Embryonic facial prominence (tissue), 1 donor: ENCODE data around the gene BACH1.
"Not testable (repeated sequence)": the region's sequence is repeated elsewhere in the genome, so short reads cannot be mapped to it uniquely, and the experiment has no call there.

ENCODE experiments used
- DNase-seq: peaks from one replicate; pipeline ENCODE4 v3.0.0-alpha.2; 2016; ENCODE audit errors: extremely low spot score

BACH1 gene

GRCh38 chr21:29343519-29343918 is 44.8 kb downstream of the BACH1 start:
- no peak for DNase-seq

DNA sequence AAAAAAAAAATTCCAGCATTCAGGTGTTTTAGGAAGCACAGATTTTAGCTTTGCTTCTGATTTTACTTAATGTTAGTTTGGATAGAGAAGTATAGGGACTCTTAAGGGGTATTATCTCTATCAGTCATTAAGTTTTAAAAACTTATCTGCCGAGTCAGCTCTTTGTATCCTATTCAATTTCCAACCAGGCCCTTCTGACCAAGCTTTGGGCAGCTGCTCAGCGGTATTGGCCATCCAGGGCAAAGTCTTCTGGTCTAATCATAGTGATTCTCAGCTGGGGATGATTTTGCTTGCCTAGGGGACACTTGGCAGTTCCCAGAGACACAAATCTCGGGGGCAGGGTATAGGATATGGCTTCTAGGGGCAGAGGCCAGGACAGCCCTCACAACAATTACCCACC is 47.6 kb downstream of the BACH1 start:
- DNase-seq, result no peak

- no peak for DNase-seq
Observed at GRCh38 chr21:29346771-29347170, 48.0 kb downstream of the BACH1 start.

DNA sequence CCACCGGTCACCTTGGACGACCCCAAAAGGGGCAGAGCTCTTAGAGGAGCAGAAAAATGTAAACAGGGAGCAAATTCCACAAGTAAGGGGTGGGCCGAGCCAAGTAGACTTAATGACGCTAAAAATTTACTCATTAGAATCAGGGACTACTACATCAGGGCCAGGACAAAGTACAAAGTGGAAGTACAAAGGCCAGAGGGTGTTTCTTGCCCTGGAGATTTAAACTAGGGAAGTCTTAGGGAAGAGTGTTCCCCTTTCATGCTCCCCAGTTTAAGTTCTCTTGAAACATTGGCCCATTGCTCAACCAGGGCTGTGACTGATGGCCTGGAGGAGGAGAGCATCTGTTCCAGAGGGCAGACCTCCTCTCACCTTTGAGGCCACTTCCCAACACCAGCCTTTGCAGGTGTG is 48.6 kb downstream of the BACH1 start:
- no peak for DNase-seq

GRCh38 chr21:29349702-29350101 is 51.0 kb downstream of the BACH1 start:
- DNase-seq, result no peak

- DNase-seq, result no peak
Observed at GRCh38 chr21:29350246-29350779, 51.6 kb downstream of the BACH1 start.

- no peak for DNase-seq
Observed at GRCh38 chr21:29351691-29352090, 53.0 kb downstream of the BACH1 start.

DNA sequence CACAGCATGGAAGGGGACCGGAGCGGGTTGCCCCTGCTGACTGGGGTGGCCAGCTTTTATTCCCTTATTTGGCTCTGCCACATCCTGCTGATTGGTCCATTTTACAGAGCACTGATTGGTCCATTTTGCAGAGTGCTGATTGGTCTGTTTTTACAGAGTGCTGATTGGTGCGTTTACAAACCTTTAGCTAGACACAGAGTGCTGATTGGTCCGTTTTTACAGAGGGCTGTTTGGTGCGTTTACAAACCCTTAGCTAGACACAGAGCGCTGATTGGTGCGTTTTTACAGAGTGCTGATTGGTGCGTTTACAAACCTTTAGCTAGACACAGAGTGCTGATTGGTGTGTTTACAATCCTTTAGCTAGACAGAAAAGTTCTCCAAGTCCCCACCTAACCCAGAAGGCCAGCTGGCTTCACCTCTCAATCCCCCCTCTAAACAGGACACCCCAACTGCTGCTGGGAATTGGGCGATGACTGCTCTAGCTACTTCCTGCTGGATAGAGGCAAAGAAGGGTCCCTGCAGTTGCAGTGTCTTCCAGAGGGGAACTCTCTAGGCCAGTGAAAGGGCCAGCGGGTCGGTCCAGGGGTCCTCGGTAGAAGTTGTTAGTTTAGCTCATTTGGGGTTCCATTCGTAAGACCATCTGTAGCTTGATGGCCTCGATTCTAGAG is 56.5 kb downstream of the BACH1 start:
- not testable (repeated sequence) for DNase-seq

DNA sequence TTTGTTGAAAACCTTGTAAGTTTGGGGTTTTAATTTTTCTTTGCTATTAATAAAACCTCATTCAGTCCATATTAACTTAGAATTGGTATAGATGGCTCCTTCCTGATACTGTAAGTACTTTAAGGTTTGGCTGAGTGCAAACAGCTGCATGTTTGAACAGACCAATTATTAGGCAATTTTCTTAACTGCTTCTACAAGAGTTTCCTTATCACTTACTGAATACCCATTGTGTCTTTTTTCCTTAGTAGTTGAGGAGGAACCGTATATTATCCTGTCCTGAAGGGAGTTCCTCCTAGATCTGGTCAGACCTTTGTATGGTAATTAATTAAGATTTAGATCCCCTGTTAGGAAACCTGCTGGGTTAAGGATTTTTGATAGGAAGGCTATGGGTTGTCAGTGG is 57.6 kb downstream of the BACH1 start:
- DNase-seq, result not testable (repeated sequence)

- DNase-seq, result not testable (repeated sequence)
Observed at GRCh38 chr21:29356810-29357209, 58.1 kb downstream of the BACH1 start.

- no peak for DNase-seq
Observed at GRCh38 chr21:29359718-29360117, 61.0 kb downstream of the BACH1 start.

- DNase-seq, result no peak
Observed at GRCh38 chr21:29360799-29361765, 62.4 kb downstream of the BACH1 start.

DNA sequence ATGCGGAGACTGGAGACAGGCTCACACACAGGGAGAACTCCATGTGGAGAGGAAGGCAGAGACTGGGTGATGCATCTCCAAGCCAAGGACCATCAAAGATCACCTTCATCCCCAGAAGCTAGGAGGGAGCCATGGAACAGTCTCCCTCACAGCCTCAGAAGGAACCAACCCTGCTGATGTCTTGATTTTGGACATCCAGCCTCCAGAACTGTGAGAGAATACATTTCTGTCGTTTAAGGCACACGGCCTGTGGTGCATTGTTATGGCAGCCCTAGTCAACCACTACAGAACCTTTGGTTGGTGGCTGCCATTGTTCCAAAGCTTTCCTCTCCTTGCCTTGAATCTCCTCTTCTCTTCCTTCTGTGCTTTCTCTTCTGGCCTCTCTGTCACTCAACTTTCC is 64.0 kb downstream of the BACH1 start:
- DNase-seq, result no peak

DNA sequence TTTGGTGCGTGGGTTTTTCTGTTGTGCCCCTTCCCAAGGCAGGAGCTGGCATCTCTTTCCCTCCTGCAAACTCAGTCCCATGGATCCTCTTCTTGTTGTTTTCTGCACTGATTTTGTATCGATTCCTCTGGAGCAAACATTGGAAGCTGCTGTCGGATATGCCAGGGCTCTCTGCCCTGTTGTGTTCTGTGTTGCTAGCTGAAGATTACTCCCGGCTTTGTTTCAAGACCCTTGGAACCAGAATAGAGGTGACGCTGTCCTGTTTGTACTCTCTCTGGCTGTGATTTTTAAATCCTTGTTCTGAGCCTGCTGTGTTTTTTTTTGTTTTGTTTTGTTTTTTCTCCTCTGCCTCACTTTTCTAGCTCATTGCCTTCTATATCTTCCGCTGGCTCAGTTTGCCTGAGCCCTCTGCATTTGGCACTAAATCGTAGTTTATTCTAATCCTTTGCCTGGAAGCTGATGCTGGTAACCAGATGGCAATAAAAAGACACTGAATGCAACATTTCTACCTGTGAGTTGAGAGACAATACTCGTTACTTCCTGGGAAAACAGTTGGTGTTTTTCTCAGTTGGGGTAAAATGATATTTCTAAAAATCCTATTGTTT is 67.0 kb downstream of the BACH1 start:
- DNase-seq, result no peak

- no peak for DNase-seq
Observed at GRCh38 chr21:29366532-29366931, 67.8 kb downstream of the BACH1 start.

GRCh38 chr21:29367335-29367734 is 68.6 kb downstream of the BACH1 start:
- DNase-seq, result no peak

DNA sequence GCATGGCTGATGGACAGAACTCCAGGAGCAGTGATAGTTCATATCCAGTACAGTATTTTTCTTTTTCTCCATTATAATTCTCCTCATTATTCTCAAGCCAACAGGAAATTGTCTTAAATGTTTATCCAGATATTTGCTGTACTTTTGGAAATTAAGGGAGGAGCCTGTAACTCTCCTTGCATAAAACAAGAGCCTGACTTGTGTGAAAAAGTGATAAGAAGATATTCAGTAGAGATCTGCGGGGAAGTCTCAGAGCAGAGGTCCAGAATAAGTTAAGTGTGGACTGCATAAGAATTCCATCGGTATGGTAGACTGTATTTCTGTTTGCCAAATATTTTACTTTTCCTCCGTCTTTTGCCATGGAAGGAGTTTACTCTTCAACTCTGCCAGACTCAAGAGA is 70.2 kb downstream of the BACH1 start:
- no peak for DNase-seq

- no peak for DNase-seq
Observed at GRCh38 chr21:29371464-29371863, 72.7 kb downstream of the BACH1 start.

DNA sequence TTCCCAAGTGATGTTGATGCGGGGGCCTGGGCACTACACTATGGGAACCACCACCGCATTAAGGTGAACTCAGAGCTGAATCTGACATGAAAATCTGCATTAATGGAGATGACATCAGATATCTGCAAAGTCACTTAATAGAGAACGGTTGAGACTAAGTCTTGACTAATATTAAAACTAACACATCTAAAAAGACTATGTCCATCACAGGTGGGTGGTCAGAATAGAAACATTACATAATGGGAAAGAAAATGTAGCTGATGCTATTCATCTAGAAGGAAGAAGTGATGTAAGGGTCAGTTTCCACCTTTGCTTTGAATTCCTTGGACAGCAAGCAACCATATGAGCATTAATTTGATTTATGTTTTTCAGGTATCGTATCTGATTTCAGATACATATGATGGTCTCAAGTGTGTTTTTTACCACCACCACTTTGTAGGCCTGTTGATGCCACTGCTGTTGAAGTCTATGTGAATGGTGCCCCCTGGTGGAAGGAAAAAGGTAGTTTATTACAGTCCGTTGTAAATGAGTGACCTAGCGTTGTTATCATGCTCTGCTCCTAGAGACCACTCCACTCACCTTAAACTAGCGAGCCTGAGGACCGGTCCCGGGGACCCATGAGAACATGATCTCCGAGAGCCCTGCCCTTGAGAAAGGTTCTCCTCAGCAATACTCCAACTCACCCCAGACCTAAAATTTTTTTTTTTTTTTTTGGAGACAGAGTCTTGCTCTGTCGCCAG is 73.5 kb downstream of the BACH1 start:
- peak; percentile 45 for DNase-seq

- no peak for DNase-seq
Observed at GRCh38 chr21:29374481-29374880, 75.8 kb downstream of the BACH1 start.

- no peak for DNase-seq
Observed at GRCh38 chr21:29376556-29376955, 77.8 kb downstream of the BACH1 start.

DNA sequence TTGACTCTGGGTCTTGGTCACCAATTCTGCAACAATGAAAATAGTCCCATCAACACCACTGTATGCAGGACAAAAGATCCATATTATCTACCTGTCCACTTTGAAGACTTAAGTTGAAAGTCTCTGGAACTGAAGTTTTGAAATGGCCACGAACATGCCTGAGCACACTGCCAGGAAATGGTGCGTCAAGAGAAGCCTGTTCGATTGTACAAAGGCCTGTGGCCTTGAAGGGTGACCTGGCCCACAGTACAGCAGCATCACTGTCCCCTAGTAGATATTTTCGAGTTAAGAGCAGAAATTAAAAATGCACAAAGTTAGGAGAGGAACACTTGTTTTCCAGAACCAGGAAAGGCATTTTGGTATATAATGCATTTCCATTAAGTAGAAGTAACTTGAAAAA is 78.5 kb downstream of the BACH1 start:
- DNase-seq, result no peak
